ENCODE measurements around the gene RBBP5. TPM values are rescaled to one million over a fixed set of nuclear protein-coding genes. Genes with fewer than 3 reads are reported as not detected.

Gene RBBP5
- total RNA-seq, 1 experiment from 2014 or later, result 17.3 TPM

GRCh38 chr1:205084360-205084759 is 37.4 kb downstream of the RBBP5 start, which contains the start of gene TMEM81:
TMEM81 (minus strand) TSS chr1:205084460; CDS start chr1:205084320, 140 bp downstream.
- no peak within 1 kb of the TSS for H4K8ac ChIP-seq (replicated peaks; ENCODE audit: insufficient read length, low read depth, low read length)
- no peaks in the 10 kb centered on the region for H3K79me2 ChIP-seq (ENCODE audit: insufficient read depth, low read length)
- no peak within 1 kb of the TSS for H3K14ac ChIP-seq (ENCODE audit: insufficient read depth, low read length)
- H3K23me2 ChIP-seq (ENCODE audit: insufficient read length, low read depth, low read length, poor library complexity, severe bottlenecking), result no peaks in the 10 kb centered on the region
- H2BK20ac ChIP-seq (ENCODE audit: low read depth, low read length, poor library complexity, severe bottlenecking), result no peak within 1 kb of the TSS
- H2BK5ac ChIP-seq (ENCODE audit: insufficient read length, low read length), result no peak within 1 kb of the TSS
- Mint-ChIP-seq H3K4me1 (no peaks in the 10 kb centered on the region), H3K4me3 (no peak within 1 kb of the TSS), H3K9me3 (no peaks in the 10 kb centered on the region), H3K27me3 (ENCODE audit: low read depth) (no peaks in the 10 kb centered on the region), H3K27ac (no peak within 1 kb of the TSS; a peak in 1 of 7 replicates), H3K36me3 (ENCODE audit: insufficient read depth in 1 of 3, low read depth in 3 of 3) (peaks cover 10 to 47% (median 35%) of the 10 kb centered on the region in 3 experiments; a peak in 6 of 7 replicates)
- no peaks in the 10 kb centered on the region for H3K27me3 ChIP-seq (ENCODE audit: insufficient read depth, low read length)
- H2BK12ac ChIP-seq (ENCODE audit: insufficient read length, low read depth, low read length), result no peak within 1 kb of the TSS
- no peak within 1 kb of the TSS for H2BK15ac ChIP-seq (ENCODE audit: low read depth, low read length)
- no peak within 1 kb of the TSS for H3K4ac ChIP-seq (ENCODE audit: low read depth, low read length)
- H2BK120ac ChIP-seq (ENCODE audit: low read depth, low read length, poor library complexity, severe bottlenecking), result no peak within 1 kb of the TSS
- H3T11ph ChIP-seq (ENCODE audit: low read length), result no peak within 1 kb of the TSS
- no peak within 1 kb of the TSS for H3K27ac ChIP-seq (ENCODE audit: insufficient read length, low read depth, low read length)
- H2AK5ac ChIP-seq (ENCODE audit: insufficient read length, low read length), result no peak within 1 kb of the TSS
- no peak within 1 kb of the TSS for H3K18ac ChIP-seq (ENCODE audit: insufficient read length, low read depth, low read length)
- H3K4me1 ChIP-seq (ENCODE audit: insufficient read depth, low read length), result no peaks in the 10 kb centered on the region
- H3K79me1 ChIP-seq (ENCODE audit: insufficient read depth, low read depth, low read length, poor library complexity, severe bottlenecking), result no peaks in the 10 kb centered on the region
- no peak within 1 kb of the TSS for H4K5ac ChIP-seq (ENCODE audit: insufficient read length, low read depth, low read length)
- no peaks in the 10 kb centered on the region for H3K9me3 ChIP-seq (ENCODE audit: control insufficient read depth, low read depth, low read length)
- no CpG with 5 or more reads among the region's 2 CpGs for WGBS (ENCODE audit: extremely low coverage, insufficient read length, low lambda C conversion rate)
- H4K20me1 ChIP-seq (ENCODE audit: control insufficient read depth, insufficient read depth, insufficient read length), result no peaks in the 10 kb centered on the region
- H3K9ac ChIP-seq (ENCODE audit: extremely low read depth, insufficient read length, low read length), result no peak within 1 kb of the TSS
- no peak within 1 kb of the TSS for H3K56ac ChIP-seq (ENCODE audit: insufficient read length, low read depth, low read length)
- no peak within 1 kb of the TSS for H3K23ac ChIP-seq (ENCODE audit: insufficient read length, low read depth, low read length)
- TF ChIP-seq CTCF (conservative IDR thresholded peaks at IDR 0.05), result no peak
- H4K91ac ChIP-seq (ENCODE audit: insufficient read length, low read depth, low read length), result no peak within 1 kb of the TSS
- no peak within 1 kb of the TSS for H2AFZ ChIP-seq (ENCODE audit: low read length)
- H3K4me2 ChIP-seq (ENCODE audit: insufficient read depth, insufficient read length, low read length), result no peak within 1 kb of the TSS
- no peak for DNase-seq
